ENCODE results near the gene PYHIN1. TPM values are rescaled to one million over a fixed set of nuclear protein-coding genes. Genes with fewer than 3 reads are reported as not detected.

PYHIN1 gene
- total RNA-seq, 1 experiment from 2014 or later, result not detected

DNA sequence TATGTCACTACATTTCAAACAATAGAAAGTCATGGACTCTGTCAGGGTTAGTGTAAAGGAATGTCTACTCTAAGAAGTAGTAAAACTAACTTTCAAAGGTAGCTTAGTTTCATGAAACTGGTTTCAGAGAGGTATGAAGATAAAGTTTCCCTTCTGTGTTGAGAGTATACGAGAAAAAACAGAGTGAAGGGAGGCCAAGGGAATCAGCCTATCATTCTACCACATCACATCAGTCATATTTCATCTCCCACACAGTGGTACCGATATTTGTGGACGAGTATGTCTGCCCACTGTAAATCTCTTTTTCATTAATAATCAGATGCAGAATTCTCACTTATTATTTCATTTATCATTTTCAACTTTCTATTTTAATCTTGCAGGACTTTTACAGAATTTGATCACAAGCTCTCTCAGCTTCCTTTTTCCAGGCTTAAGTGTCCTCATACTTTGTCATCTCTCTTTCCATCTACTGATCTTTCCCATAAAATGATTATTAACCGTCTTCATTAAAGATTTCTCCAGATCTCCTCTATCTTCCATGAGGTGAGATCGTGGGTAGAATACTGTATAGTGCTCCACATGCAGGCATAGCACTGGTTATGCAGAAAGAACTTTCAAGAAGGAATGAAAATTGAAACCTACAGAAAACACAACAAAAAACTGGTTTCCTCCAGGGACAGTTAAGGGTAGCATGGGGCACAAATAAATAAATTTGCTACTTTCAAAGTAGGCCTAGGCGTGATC lies 66.9 kb downstream of the PYHIN1 start:
- Histone ChIP-seq H3K4me2 (ENCODE audit: low read length) (peak overlapping the region; percentile 75), H3F3A (ENCODE audit: low read length, unreplicated experiment) (no peaks in the 10 kb centered on the region), H2AFZ (ENCODE audit: low read length) (peak overlapping the region; percentile 70), H3K36me3 (ENCODE audit: low read depth, low read length) (no peaks in the 10 kb centered on the region), H3K4me1 (ENCODE audit: insufficient read depth, low read length) (peaks cover 14% of the 10 kb centered on the region), H3K9me3 (ENCODE audit: low read length) (no peaks in the 10 kb centered on the region), H3K27me3 (ENCODE audit: low read length) (no peaks in the 10 kb centered on the region), H3K27ac (ENCODE audit: low read length) (no peak overlapping the region), H3K9me2 (replicated peaks; ENCODE audit: low read length) (no peaks in the 10 kb centered on the region), H4K20me1 (ENCODE audit: low read length) (no peaks in the 10 kb centered on the region), H3K4me3 (ENCODE audit: low read length) (peak overlapping the region; percentile 61; the same call in 1 of the 2 replicates), H3K79me2 (ENCODE audit: low read length) (no peaks in the 10 kb centered on the region), H3K9ac (ENCODE audit: low read length) (no peak overlapping the region)
- CTCF ChIA-PET, result interaction anchor here (0.5 to 0.7 kb wide), 7 partner anchors 14 to 752 kb away, joined by 3 to 8 read pairs (median 3); no protein-coding TSS in a partner anchor
- DNase-seq (no peak), ATAC-seq (peak; percentile 16)
- POLR2A ChIA-PET (ENCODE audit: unreplicated experiment), result interaction anchor here (0.5 kb wide), 1 partner anchor 498 kb away, joined by 5 read pairs; no protein-coding TSS in a partner anchor
- intact Hi-C loops (cut with micrococcal nuclease), result loop anchor here (1.0 to 10.0 kb wide), 5 partner anchors 113 to 795 kb away; no protein-coding TSS in a partner anchor
- no TSS peak for BruUV-seq (replicated peaks)
- no peak for TF ChIP-seq EZH2 (IDR thresholded peaks at IDR 0.05; ENCODE audit: low read length, unreplicated experiment)

DNA sequence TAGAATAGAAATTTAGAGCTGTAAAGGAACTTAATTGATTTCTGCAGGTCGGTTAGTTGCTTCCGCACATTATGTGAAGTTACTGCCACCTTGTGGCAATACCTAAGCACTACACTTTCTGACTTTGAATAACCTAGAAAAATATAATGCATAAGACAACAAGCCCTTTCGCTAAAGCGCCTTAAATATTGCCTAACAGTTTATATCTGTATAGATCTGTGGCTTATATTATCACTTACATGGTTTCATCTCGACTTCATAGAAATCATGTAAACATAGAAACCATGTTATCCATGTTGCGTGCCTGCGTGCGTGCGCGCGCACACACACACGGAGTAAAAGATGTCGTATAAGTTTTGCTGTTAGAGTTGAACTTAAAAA lies 67.4 kb downstream of the PYHIN1 start:
- BruUV-seq (replicated peaks), result no TSS peak
- ATAC-seq (peak; percentile 29), DNase-seq (peak; percentile 80)
- peak overlapping the region; percentile 61 for H3K4me3 ChIP-seq (ENCODE audit: low read length)
- H3K9me2 ChIP-seq (replicated peaks; ENCODE audit: low read length), result no peaks in the 10 kb centered on the region
- TF ChIP-seq, protein P1, sequence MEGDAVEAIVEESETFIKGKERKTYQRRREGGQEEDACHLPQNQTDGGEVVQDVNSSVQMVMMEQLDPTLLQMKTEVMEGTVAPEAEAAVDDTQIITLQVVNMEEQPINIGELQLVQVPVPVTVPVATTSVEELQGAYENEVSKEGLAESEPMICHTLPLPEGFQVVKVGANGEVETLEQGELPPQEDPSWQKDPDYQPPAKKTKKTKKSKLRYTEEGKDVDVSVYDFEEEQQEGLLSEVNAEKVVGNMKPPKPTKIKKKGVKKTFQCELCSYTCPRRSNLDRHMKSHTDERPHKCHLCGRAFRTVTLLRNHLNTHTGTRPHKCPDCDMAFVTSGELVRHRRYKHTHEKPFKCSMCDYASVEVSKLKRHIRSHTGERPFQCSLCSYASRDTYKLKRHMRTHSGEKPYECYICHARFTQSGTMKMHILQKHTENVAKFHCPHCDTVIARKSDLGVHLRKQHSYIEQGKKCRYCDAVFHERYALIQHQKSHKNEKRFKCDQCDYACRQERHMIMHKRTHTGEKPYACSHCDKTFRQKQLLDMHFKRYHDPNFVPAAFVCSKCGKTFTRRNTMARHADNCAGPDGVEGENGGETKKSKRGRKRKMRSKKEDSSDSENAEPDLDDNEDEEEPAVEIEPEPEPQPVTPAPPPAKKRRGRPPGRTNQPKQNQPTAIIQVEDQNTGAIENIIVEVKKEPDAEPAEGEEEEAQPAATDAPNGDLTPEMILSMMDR (conservative IDR thresholded peaks at IDR 0.05; ENCODE audit: low read depth, low read length), result peak; percentile 98
- TF ChIP-seq EZH2 (IDR thresholded peaks at IDR 0.05; ENCODE audit: low read length, unreplicated experiment) (no peak), EZH2phosphoT487 (IDR thresholded peaks at IDR 0.05; ENCODE audit: borderline replicate concordance, low read length) (no peak)
- peak overlapping the region; percentile 70 for H2AFZ ChIP-seq (ENCODE audit: low read length)
- no peak overlapping the region; the same call in 1 of the 2 replicates for H3K9ac ChIP-seq (ENCODE audit: low read length)
- H3F3A ChIP-seq (ENCODE audit: low read length, unreplicated experiment), result no peaks in the 10 kb centered on the region
- no peaks in the 10 kb centered on the region for H3K27me3 ChIP-seq (ENCODE audit: low read length)
- ChIA-PET POLR2A (ENCODE audit: unreplicated experiment) (interaction anchor here (0.5 kb wide), 1 partner anchor 497 kb away, joined by 5 read pairs; no protein-coding TSS in a partner anchor), CTCF (interaction anchor here (0.5 to 0.7 kb wide), 7 partner anchors 15 to 752 kb away, joined by 3 to 8 read pairs (median 3); no protein-coding TSS in a partner anchor)
- no peaks in the 10 kb centered on the region for H3K9me3 ChIP-seq (ENCODE audit: low read length)
- H3K27ac ChIP-seq (ENCODE audit: low read length), result no peak overlapping the region
- H3K4me1 ChIP-seq (ENCODE audit: insufficient read depth, low read length), result peaks cover 14% of the 10 kb centered on the region
- peak overlapping the region; percentile 75 for H3K4me2 ChIP-seq (ENCODE audit: low read length)
- no peaks in the 10 kb centered on the region for H3K36me3 ChIP-seq (ENCODE audit: low read depth, low read length)
- no peaks in the 10 kb centered on the region for H3K79me2 ChIP-seq (ENCODE audit: low read length)
- no peaks in the 10 kb centered on the region for H4K20me1 ChIP-seq (ENCODE audit: low read length)
- intact Hi-C loops (cut with micrococcal nuclease), result loop anchor here (1.0 to 10.0 kb wide), 5 partner anchors 114 to 795 kb away; no protein-coding TSS in a partner anchor

DNA sequence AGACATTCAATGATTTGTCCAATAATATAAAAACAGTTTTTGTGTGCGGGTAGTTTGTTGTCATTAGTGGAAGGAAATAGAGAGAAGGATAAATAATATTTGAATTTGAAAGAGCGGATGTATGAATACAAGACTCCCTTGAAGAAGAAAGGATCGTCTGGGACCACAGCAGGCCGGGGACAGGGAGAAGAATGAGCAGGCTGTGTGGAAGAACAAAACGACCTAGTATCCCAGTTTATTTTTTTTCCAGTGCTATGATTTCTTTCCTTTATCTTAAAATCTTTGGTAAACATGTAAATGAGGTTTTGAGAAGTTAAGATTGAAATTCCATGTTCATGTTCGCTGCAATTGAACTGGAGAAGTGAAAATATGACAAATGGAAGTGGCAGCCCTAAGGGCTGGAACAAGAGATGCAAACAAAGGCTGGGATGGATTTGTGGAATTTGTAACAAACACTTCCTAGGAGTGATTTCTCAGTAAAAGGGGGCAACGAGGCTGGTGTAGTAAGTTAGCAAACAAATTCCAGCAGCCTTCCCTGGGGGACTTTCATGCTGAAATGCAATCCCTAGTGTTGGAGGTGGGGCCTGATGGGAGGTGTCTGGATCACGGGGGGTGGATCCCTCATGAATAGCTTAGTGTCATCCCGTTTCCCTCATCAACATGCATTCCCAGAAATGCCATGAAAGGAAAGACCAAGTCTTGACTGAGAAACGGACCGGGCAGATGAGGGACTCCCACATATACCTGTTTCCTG lies 68.1 kb downstream of the PYHIN1 start:
- H3K79me2 ChIP-seq (ENCODE audit: low read length), result no peaks in the 10 kb centered on the region
- ATAC-seq (peak; percentile 68), DNase-seq (peak; percentile 27)
- CTCF ChIA-PET, result interaction anchor here (0.5 to 1.2 kb wide), 3 partner anchors 24 to 1021 kb away, joined by 3 to 8 read pairs (median 4); no protein-coding TSS in a partner anchor
- H2AFZ ChIP-seq (ENCODE audit: low read length), result peak overlapping the region; percentile 70
- intact Hi-C loops (cut with micrococcal nuclease), result loop anchor here (1.0 to 10.0 kb wide), 5 partner anchors 10 to 492 kb away; partner anchors contain the start of gene IFI16
- BruUV-seq (replicated peaks), result no TSS peak
- POLR2A ChIA-PET (ENCODE audit: unreplicated experiment), result no interaction called here
- no peaks in the 10 kb centered on the region for H3K9me2 ChIP-seq (replicated peaks; ENCODE audit: low read length)
- no peaks in the 10 kb centered on the region for H3K36me3 ChIP-seq (ENCODE audit: low read depth, low read length)
- peak overlapping the region; percentile 75 for H3K4me2 ChIP-seq (ENCODE audit: low read length)
- no peak for TF ChIP-seq EZH2 (IDR thresholded peaks at IDR 0.05; ENCODE audit: low read length, unreplicated experiment)
- no peak for TF ChIP-seq EZH2phosphoT487 (IDR thresholded peaks at IDR 0.05; ENCODE audit: borderline replicate concordance, low read length)
- TF ChIP-seq, protein P1 (conservative IDR thresholded peaks at IDR 0.05; ENCODE audit: low read depth, low read length), result no peak
- H3K9me3 ChIP-seq (ENCODE audit: low read length), result no peaks in the 10 kb centered on the region
- H3K27ac ChIP-seq (ENCODE audit: low read length), result no peak overlapping the region
- H3K27me3 ChIP-seq (ENCODE audit: low read length), result no peaks in the 10 kb centered on the region; the same call in 1 of the 2 replicates
- peak overlapping the region; percentile 61 for H3K4me3 ChIP-seq (ENCODE audit: low read length)
- H4K20me1 ChIP-seq (ENCODE audit: low read length), result no peaks in the 10 kb centered on the region
- H3K9ac ChIP-seq (ENCODE audit: low read length), result no peak overlapping the region; the same call in 1 of the 2 replicates
- peaks cover 14% of the 10 kb centered on the region for H3K4me1 ChIP-seq (ENCODE audit: insufficient read depth, low read length)
- no peaks in the 10 kb centered on the region for H3F3A ChIP-seq (ENCODE audit: low read length, unreplicated experiment)

Measured in PC-3 (cell line).